Measurements from ENCODE around the gene GARRE1. TPM values are rescaled to one million over a fixed set of nuclear protein-coding genes. Genes with fewer than 3 reads are reported as not detected.
"Not testable (repeated sequence)": the region's sequence is repeated elsewhere in the genome, so short reads cannot be mapped to it uniquely, and the experiment has no call there.

GARRE1 gene, protein sequence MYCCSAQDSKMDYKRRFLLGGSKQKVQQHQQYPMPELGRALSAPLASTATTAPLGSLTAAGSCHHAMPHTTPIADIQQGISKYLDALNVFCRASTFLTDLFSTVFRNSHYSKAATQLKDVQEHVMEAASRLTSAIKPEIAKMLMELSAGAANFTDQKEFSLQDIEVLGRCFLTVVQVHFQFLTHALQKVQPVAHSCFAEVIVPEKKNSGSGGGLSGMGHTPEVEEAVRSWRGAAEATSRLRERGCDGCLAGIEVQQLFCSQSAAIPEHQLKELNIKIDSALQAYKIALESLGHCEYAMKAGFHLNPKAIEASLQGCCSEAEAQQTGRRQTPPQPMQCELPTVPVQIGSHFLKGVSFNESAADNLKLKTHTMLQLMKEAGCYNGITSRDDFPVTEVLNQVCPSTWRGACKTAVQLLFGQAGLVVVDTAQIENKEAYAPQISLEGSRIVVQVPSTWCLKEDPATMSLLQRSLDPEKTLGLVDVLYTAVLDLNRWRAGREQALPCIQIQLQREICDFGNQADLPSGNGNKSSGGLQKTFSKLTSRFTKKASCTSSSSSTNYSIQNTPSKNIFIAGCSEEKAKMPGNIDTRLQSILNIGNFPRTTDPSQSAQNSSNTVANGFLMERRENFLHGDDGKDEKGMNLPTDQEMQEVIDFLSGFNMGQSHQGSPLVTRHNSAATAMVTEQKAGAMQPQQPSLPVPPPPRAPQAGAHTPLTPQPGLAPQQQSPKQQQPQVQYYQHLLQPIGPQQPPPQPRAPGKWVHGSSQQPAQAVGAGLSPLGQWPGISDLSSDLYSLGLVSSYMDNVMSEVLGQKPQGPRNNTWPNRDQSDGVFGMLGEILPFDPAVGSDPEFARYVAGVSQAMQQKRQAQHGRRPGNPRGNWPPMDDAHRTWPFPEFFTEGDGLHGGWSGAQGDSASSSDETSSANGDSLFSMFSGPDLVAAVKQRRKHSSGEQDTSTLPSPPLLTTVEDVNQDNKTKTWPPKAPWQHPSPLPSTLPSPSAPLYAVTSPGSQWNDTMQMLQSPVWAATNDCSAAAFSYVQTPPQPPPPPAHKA (N-terminal part only)
- polyA plus RNA-seq (ENCODE audit: insufficient read length): 21.7 TPM

DNA sequence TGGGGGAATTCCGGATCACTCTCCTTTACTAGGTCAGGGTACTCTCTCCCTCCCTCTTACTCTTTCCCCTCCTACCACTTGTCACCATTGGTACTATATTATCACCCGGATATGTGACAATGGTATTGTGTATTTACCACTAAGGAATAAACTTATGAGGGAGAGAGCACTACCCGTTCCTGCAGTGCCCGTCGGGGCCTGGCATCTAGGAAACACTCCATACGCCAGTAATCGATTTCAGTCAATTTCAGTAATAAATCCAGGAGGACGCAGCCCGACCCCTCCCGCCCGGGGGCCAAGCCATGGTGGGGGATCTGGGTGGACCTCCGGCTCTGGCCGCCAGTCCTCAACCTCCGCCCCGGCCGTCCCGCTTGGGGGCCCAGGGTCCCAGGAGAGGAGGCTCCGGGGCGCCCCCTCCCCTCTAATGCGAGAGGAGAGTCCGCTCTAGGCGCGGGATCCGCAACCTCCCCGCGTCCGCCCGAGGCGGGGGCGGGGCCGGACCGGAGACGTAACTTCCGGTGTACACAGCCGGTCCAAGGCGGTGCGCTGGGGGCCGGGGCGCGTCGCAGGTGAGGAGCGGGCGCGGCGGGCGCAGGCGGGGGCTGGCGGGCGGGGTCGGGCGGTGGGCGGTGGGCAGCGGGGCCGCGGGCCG, at the start of gene GARRE1:
GARRE1 (plus strand) TSS at position 509 of the 652 bp plus-strand sequence. CDS start 45,920 bp downstream, outside the sequence.
- no peak for DNase-seq (ENCODE audit: low read depth)

DNA sequence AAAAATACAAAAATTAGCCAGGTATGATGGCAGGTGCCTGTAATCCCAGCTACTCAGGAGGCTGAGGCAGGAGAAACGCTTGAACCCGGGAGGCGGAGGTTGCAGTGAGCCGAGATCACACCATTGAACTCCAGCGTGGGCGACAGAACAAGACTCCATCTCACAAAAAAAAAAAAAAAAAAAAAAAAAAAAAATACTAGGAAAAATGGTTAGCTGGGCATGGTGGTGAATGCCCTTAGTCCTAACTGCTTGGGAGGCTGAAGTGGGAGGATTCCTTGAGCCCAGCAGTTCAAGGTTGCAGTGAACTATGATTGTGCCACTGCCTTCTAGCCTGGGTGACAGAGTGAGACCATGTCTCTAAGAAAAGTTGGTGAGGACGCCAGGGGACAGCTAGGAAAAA, 49.0 kb upstream of the GARRE1 start:
- not testable (repeated sequence) for DNase-seq (ENCODE audit: low read depth)

DNA sequence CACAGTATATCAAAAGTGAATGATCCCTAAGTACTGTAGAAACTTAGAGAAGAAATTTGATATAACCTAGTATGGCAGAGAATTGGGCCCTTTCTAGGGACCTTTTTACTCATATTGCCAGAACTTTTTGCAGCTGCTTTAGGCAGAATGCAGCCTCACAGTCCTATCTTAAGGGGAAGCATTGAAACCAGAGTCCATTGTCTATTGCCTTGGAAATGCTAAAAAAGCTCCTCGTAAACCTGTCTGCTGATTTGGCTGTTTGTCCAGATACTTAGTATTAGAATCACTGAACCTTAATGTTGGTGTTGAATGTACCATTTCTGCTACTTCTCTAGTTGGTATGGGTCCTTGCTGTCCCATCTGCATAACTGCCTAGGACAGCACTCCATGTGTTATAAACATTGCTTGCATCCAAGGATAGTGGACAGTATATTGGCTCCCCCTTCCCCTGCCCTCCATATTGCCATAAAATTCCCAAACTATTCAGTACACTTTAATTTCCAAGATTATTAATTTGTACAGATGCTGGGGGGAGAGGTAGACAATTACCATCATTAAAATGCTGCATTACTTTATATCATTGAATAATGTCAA, 46.0 kb upstream of the GARRE1 start:
- DNase-seq (ENCODE audit: low read depth): no peak

DNA sequence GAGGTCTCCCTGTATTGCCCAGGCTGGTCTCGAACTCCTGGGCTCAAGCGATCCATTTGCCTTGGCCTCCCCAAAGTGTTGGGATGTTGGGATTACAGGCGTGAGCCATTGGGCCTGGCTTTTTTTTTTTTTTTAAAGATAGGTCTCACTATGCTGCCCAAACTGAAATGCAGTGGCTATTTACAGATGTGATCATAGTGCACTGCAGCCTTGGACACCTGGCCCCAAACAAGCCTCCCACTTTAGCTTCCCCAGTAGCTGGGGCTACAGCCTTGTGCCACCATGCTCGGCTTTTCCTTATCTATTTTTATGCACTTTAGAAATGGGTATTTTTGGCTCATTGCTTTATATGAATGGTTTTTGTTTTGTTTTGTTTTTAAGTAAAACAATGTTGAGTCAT, 44.6 kb upstream of the GARRE1 start:
- DNase-seq (ENCODE audit: low read depth): no peak

DNA sequence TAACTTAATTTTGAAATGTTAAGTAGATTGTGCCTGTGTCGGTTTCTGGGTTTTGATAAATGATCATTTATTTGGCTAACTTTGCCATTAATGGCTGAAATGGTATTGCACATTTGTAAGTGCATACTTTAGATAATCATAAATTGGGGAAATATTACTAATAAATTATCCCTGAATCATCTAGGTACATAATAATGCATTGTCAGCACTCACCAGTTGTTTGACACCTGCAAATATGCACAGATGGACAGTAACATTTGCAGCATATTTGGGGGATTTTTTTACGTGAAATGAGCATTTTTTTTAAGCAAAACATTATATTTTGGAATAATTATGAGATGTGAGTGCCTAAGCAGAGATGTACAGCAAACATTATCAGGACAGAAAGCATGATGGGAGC, 41.1 kb upstream of the GARRE1 start:
- no peak for DNase-seq (ENCODE audit: low read depth)

DNA sequence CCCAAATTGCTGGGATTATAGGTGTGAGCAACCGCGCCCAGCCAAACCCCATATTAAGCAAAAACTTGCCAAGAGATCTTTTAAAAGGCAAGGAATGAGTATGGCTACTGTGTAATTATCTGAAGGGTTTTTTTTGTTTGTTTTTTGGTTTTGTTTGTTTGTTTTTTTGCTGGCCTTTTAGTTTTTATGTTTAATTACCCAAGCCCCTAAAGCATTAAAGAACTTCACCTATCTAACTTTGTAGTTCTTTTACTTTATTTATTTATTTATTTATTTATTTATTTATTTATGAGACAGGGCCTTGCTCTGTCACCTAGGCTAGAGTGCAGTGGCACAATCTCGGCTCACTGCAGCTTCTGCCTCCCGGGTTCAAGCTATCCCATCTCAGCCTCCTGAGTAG, 40.3 kb upstream of the GARRE1 start:
- DNase-seq (ENCODE audit: low read depth): no peak

DNA sequence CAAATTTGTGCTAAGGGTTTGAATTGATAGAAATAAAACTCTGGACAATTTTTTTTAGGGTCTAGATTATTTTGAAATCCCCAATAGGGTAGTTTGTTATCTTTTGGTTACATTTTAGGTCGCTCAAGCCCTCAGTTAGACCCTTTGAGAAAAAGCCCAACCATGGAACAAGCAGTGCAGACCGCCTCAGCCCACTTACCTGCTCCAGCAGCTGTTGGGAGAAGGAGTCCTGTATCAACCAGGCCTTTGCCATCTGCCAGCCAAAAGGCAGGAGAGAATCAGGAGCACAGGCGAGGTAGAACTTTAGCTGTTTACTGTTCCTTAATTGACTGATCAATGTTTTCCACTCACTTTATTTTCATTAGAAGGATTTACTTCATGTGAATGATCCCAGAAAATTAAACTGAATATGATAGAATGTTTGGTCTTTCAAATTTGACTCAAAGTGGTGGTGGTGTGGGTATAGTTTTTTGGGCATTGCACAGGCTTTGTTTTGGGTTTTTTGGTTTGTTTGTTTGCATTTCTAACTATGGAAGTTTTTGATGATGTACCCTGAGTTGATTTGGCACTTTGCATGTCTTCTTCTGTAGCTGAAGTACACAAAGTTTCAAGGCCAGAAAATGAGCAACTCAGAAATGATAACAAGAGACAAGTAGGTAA, 39.2 kb upstream of the GARRE1 start:
- no peak for DNase-seq (ENCODE audit: low read depth)

DNA sequence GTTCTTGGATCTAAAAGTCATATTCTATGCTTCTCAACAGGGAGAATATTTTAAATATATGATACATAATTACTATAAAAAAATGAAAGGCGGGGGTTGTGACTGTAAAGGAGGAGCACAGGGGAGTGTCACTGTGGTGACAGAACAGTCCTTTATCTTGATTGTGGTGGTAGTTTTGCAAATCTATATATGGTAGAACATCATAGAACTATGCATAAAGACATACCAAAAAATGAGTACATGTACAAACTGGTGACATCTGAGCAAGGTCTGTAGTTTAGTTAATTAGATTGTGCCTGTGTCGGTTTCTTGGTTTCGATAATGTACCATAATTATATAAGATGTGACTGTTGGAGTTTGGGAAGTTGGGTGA, 38.7 kb upstream of the GARRE1 start:
- no peak for DNase-seq (ENCODE audit: low read depth)

DNA sequence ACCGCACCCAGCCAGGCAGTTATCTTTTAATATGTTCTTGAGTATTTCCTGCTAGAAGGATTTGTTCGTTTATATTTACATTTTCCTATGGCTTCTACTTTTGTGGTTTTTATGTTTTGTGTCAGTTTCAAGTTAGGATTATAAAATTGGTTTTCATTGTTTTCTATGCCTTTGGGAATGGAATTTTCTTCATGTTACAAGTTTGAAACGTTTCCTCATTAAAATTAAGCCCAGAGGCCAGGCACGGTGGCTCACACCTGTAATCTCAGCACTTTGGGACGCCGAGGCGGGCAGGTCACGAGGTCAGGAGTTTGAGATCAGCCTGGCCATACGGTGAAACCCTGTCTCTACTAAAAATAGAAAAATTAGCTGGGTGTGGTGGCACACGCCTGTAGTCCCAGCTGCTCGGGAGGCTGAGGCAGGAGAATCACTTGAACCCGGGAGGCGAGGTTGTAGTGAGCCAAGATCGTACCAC, 37.6 kb upstream of the GARRE1 start:
- DNase-seq (ENCODE audit: low read depth): not testable (repeated sequence)

DNA sequence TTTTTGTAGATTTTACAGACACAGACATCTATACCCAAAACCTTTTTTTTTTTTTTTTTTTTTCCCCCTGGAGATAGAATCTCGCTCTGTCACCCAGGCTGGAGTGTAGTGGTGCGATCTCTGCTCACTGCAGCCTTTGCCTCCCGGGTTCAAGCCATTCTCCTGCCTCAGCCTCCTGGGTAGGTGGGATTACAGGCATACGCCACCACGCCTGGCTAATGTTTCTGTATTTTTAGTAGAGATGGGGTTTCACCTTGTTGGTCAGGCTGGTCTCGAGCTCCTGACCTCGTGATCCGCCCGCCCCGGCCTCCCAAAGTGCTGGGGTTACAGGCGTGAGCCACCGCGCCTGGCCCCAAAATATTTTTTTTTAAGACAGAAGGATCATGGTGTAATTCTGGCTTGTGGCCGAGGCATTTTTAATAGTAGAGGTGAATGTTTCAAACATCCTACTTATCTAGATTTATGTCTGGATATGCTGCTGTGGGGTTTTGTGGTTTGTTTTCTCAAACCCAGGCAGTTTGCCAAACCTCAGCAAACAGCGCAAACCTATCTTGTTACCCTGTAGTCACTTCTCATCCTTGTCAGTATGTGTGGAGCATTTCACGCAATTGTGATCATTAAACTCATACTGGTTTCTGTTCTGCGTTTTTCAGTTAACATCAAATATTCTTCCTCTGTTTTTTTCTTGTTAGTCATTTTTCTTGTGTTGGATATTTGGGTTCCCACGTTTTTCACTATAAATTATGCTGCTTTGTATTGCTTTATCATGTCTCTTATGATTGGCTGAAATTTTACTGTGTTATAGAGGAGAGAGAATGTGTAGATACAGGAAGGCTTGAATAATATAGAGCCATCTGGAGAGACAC, 36.2 kb upstream of the GARRE1 start:
- DNase-seq (ENCODE audit: low read depth): no peak

DNA sequence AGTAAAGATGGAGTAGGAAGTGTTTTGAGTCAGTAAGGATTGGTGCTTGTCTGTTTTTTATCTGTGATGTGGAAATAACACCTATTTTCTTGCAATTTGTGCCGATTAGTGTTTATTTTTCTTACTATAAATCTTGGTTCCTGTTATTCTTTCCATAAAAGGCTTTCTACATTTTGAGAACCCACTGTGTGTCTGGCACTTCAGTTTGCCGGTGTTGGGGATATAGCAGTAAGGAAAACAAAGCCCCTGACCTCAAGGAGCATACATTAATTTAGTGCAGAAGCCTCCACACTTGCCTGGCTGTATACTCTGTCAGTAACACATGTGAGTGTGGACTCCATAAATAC, 35.6 kb upstream of the GARRE1 start:
- no peak for DNase-seq (ENCODE audit: low read depth)

DNA sequence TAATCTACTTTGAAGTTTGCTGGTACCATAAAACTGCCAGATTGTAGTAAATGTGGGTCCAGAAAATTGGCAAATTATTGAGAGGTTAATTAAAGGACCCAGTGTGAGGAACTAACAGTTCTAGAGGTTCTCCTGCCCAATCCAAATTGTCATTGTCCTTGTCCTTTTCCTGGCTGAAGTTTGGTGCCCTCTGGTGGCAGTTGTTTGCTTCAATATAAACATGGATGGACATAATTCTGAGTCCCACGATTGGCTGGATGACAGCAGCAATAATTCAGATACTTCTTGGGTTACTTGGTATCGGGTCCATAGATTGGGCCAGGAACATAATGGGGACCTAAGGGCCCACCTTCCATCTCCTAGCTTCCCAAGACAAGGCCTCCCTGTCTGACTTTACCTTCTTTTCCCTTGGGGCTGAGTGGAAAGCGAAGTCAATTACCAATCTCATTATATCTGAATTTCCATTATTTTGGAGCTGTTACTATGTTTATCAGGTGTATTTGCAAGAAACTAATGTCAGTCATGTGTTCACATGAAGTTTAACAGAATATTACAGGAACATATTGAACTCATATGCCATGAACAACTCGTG, 33.8 kb upstream of the GARRE1 start:
- no peak for DNase-seq (ENCODE audit: low read depth)

DNA sequence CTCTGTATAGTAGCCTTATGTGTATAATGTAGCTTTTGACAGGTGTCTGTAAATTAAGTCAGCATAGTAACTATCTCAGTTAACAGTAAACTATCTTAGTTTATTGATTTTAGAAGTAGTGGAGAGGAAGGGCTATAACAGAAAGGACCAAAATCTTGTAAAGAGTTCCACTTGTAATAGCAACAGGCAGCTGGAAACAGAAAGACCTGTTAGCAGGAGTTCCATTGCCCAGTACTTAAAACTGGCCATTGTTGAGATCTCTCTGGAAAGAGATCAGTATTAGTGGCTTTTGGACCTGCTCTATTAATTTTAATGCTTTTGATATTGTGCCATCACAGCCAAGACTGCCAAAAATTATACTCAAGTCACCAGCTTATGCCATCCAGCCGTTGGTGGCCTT, 32.0 kb upstream of the GARRE1 start:
- DNase-seq (ENCODE audit: low read depth): no peak

DNA sequence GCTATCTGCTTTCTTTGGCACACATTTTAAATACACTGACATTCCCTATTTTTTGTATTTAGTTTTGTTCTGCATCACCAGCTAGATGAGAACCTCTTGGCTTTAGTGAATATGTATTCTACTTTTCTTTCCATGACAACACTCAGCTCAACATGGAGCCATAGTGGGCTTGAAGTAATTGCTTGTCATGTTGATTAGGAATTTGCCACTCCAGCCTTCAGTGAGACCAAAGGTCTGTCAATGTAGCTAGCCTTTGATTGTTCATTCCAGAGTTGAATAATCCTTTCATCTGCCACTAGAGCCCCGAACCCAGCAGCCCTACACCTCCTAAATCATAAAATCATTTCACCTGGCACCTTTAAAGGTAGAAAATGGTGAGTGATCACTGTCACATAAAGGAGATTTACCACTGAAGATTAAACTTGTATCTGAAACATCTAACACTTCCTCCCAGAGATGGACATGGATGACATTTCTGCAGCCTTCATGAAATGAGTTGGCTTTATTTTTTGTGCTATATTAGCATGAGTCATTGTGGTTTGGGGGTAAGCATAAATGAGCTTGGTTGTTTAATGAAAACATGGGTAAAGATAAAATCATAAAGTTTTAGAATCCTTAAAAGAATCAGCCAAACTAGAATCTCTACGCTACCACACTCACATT, 29.2 kb upstream of the GARRE1 start:
- DNase-seq (ENCODE audit: low read depth): no peak

DNA sequence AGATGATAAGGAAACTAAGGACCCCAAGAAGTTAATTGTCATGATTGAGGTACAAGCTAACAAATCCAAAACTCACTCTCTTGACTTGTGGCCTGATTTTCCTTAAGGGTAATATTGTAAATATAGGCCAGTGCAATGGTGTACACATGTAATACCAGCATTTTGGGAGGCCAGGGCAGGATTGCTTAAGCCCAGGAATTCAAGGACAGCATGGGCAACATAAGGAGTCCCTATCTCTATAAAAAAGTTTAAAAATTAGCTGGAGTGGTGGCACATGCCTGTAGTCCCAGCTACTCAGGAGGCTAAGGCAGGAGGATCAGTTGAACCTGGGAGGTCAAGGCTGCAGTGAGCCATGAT, 28.7 kb upstream of the GARRE1 start:
- DNase-seq (ENCODE audit: low read depth): no peak

DNA sequence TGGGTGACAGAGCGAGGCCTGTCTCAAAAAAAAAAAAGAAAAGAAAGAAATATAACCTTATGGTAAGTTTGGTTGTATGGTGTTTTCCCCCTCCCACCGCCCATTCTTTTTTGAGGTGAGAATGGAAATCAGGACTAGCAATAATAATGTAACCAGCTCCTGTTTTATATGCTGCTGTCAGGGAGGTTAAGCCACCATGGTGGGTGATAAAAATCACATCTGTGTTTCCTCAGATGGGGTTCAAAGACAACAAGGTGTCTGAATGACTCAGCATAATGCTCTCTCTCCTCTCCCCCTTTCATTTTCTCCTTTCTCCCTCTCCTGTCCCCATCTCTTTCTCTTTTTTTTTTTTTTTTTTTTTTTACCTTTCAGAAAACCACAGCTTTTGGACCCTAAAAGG, 28.3 kb upstream of the GARRE1 start:
- no peak for DNase-seq (ENCODE audit: low read depth)

DNA sequence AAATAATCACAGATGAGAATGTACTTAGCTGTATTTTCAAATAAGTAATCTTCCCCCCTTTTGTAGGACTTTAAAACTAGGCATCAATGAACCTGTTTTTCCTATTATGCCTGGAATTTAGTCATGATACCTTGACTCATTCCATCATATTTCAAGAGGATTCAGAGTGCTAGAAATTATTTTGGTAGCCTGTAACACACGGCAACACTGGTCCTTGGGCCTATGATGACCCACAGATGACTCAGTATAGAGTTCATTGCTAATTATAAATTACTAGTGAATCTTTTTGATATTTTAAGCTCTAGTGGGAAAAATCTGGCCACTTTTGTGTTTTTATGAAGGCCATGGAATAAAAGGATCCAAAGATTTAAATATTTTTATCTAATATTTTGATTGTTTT, 26.0 kb upstream of the GARRE1 start:
- no peak for DNase-seq (ENCODE audit: low read depth)

DNA sequence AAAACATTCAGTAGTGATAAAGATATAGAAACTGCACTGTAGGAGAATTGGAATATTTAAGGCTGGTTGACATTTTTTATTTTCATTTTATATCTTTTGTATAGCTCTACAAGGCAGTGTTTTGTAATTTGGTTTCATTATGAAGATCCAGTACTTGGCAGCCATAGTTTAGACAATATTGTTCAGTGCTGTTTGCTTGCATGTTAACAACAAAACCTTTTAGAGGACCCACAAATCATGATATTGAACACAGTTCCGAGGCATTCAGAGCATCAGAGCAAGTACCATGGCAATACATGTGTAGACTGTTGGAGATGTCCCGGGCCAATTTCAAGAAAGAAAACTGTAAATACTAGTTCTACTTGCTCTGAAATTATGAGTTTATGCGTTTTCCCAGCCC, 25.6 kb upstream of the GARRE1 start:
- no peak for DNase-seq (ENCODE audit: low read depth)

DNA sequence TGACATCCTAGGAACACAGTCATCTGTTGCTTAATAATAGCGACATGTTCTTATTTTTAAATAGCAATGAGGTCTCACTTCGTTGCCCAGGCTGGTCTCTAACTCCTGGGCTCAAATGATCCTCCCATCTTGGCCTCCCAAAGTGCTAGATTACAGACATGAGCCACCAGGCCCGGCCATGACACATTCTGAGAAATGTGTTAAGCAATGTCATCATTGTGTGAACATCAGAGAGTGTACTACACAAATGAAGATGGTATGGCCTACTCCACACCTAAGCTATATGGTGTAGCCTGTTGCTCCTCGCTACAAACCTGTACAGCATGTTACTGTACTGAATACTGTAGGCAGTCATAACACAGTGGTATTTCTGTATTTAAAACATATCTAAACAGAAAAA, 24.6 kb upstream of the GARRE1 start:
- no peak for DNase-seq (ENCODE audit: low read depth)

All from forelimb muscle (tissue), 1 donor.